Ascending aorta (tissue), 2 donors: ENCODE data around the gene NUP43. TPM values are rescaled to one million over a fixed set of nuclear protein-coding genes. Genes with fewer than 3 reads are reported as not detected.

ENCODE experiments used
- DNase-seq, 2 donors: peaks; one replicate each; pipeline ENCODE4 v3.0.0-alpha.2; 2019; ENCODE audit warnings: low spot score in 2 of 2
- H3K27ac ChIP-seq, 2 donors: fragments of 200-600 bp; sonication (generic); one replicate each; pipeline ENCODE4 v1.5.1; 2016 to 2017; ENCODE audit warnings: mild to moderate bottlenecking in 1 of 2
- H3K27me3 ChIP-seq: fragments of 200-600 bp; sonication (generic); one replicate; pipeline ENCODE4 v1.5.1; 2017
- H3K36me3 ChIP-seq, 2 donors: fragments of 200-600 bp; sonication (generic); one replicate each; pipeline ENCODE4 v1.5.1; 2016
- H3K4me1 ChIP-seq, 2 donors: fragments of 200-600 bp; sonication (generic); one replicate each; pipeline ENCODE4 v1.5.1; 2016 to 2017; ENCODE audit warnings: mild to moderate bottlenecking in 1 of 2
- H3K4me3 ChIP-seq, 2 donors: fragments of 200-600 bp; sonication (generic); one replicate each; pipeline ENCODE4 v1.5.1; 2016 to 2017; ENCODE audit warnings: mild to moderate bottlenecking in 1 of 2
- H3K9me3 ChIP-seq, 2 donors: fragments of 200-600 bp; sonication (generic); one replicate each; pipeline ENCODE4 v1.5.1; 2016
- intact Hi-C: fragments of 100-400 bp; cut with DNase I; formaldehyde crosslinking; loops from one replicate; pipeline ENCODE4 v1.15.1; 2023
- total RNA-seq: library from RNA; depleted of rRNA; stranded (reverse); fragments of >200 nt; gene quantifications from one replicate; pipeline ENCODE4 v1.1.0, GENCODE V29; 2016
- TF ChIP-seq, protein P1 (sequence below), 3 experiments: fragments of 200-600 bp in 2 of 3; fragments of 450-650 bp in 1 of 3; sonication (generic) in 2 of 3; IDR thresholded peaks; one replicate each; pipeline ENCODE4 v1.5.1; 2016 to 2019; ENCODE audit warnings: antibody characterized with exemption in 3 of 3, mild to moderate bottlenecking in 1 of 3, moderate library complexity in 1 of 3

Gene NUP43, protein sequence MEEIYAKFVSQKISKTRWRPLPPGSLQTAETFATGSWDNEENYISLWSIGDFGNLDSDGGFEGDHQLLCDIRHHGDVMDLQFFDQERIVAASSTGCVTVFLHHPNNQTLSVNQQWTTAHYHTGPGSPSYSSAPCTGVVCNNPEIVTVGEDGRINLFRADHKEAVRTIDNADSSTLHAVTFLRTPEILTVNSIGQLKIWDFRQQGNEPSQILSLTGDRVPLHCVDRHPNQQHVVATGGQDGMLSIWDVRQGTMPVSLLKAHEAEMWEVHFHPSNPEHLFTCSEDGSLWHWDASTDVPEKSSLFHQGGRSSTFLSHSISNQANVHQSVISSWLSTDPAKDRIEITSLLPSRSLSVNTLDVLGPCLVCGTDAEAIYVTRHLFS
- total RNA-seq, result 2.9 TPM

DNA sequence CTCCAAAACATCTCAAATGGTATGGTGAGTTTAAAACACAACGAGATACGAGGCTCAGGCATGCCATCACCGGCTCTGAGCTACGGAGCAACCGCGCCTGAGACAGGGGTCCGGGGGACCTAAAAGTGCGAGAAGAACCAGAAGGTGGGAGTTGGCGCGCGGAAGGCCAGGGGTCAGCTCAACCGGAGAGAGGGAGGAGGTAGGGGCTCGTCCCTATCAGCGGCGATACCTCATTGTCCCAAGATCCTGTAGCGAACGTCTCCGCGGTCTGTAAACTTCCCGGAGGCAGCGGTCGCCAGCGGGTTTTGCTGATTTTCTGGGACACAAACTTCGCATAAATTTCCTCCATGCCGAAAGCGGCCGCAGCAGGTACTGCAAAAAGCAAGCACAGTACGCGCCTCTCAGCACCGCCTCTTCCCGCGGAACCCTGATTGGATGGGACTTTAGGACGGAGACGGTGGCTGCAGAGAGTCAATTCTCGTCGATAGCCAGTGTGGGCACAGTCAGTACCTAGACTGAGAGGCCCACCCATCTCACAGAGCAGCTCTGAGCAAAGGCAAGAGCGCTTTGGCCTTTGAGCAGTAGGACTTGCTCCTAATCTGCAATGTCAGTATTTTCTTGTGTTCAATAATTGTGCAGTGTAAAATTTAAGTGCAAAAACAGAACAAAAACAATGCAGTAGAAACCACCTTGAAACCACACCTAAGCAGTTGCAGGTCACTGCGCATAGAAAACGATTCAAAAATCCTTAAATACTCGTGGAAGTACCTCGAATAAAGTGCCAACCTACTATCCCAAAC is at the start of gene NUP43:
TSS of gene NUP43 (minus strand) at position 383 of the 800 bp plus-strand sequence. CDS start at position 349, 34 bp downstream.
- intact Hi-C loops, result loop anchor here (1.0 to 10.0 kb wide), 2 partner anchors 28 to 178 kb away; partner anchors contain the start of genes LATS1 and RAET1G
- peaks cover 0 to 15% of the 10 kb centered on the region in 2 donors for H3K4me1 ChIP-seq
- DNase-seq, result peak; percentile 64 to 96
- TF ChIP-seq, protein P1, sequence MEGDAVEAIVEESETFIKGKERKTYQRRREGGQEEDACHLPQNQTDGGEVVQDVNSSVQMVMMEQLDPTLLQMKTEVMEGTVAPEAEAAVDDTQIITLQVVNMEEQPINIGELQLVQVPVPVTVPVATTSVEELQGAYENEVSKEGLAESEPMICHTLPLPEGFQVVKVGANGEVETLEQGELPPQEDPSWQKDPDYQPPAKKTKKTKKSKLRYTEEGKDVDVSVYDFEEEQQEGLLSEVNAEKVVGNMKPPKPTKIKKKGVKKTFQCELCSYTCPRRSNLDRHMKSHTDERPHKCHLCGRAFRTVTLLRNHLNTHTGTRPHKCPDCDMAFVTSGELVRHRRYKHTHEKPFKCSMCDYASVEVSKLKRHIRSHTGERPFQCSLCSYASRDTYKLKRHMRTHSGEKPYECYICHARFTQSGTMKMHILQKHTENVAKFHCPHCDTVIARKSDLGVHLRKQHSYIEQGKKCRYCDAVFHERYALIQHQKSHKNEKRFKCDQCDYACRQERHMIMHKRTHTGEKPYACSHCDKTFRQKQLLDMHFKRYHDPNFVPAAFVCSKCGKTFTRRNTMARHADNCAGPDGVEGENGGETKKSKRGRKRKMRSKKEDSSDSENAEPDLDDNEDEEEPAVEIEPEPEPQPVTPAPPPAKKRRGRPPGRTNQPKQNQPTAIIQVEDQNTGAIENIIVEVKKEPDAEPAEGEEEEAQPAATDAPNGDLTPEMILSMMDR (IDR thresholded peaks at IDR 0.05), result peak; percentile 48 to 57 (median 49)
- H3K36me3 ChIP-seq, result peaks cover 13 to 14% of the 10 kb centered on the region in 2 donors
- peak within 1 kb of the TSS; percentile 69 to 74 for H3K27ac ChIP-seq
- H3K27me3 ChIP-seq, result no peaks in the 10 kb centered on the region
- no peaks in the 10 kb centered on the region for H3K9me3 ChIP-seq
- H3K4me3 ChIP-seq, result peak within 1 kb of the TSS; percentile 70 to 73

DNA sequence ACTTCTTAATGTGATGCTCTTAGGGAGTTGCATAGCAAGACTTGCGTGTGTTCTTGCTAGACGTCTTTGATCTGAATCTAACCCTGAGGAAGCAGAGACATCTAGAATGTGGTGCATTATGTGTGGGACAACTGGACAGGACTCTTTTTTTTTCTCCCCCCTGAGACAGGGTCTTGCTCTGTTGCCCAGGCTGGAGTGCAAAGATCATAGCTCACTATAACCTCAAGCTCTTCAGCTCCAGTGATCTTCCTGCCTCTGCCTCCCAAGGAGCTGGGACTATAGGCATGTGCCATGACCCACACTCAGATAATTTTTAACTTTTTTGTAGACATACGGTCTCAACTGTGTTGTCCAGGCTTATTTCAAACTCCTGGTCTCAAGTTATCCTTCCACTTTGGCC is 37.2 kb upstream of the NUP43 start:
- peaks cover 0 to 21% of the 10 kb centered on the region in 2 donors for H3K36me3 ChIP-seq
- no peaks in the 10 kb centered on the region for H3K4me1 ChIP-seq
- H3K27me3 ChIP-seq, result no peaks in the 10 kb centered on the region
- TF ChIP-seq, protein P1 (IDR thresholded peaks at IDR 0.05), result no peak
- no peak overlapping the region for H3K4me3 ChIP-seq
- H3K9me3 ChIP-seq, result no peaks in the 10 kb centered on the region
- no peak overlapping the region for H3K27ac ChIP-seq
- intact Hi-C loops, result no loop called here
- DNase-seq, result no peak

DNA sequence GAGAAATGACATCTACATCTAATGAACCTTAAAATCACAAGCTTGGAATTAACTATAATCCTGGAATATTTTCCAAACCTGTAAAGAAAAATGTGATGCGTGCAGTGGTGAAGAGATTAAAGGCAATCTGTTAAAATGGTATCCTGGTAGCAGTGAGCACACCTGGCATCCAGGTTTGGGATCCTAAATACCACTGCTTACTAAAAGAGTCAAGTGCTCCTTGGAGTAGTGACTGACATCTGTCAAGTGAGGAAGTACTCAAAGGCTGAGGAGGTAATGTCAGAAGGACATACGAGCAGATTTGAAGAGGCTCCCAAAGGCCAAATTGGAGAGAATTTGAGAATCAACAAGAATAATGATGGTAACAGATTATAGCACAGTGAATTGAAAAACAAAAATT is 36.0 kb upstream of the NUP43 start:
- no peaks in the 10 kb centered on the region for H3K4me1 ChIP-seq
- no peak overlapping the region for H3K27ac ChIP-seq
- TF ChIP-seq, protein P1 (IDR thresholded peaks at IDR 0.05), result no peak
- intact Hi-C loops, result no loop called here
- no peaks in the 10 kb centered on the region for H3K9me3 ChIP-seq
- H3K4me3 ChIP-seq, result no peak overlapping the region
- H3K27me3 ChIP-seq, result no peaks in the 10 kb centered on the region
- no peak for DNase-seq
- H3K36me3 ChIP-seq, result peaks cover 0 to 25% of the 10 kb centered on the region in 2 donors

DNA sequence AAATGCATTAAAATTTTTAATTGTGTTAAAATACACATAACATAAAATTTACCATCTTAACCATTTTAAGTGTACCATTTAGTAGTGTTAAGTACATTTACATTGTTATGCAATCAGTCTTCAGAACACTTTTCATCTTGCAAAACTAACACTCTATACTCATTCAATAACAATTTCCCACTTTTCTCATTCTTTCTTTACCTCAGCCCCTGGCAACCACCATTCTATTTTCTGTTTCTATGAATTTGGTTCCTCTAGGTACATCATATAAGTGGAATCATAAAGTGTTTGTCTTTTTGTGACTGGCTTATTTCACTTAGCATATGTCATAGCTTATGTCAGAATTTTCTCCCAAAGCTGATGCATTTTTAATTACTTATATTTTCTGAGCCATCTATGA is 35.4 kb upstream of the NUP43 start:
- Histone ChIP-seq H3K9me3 (no peaks in the 10 kb centered on the region), H3K27me3 (no peaks in the 10 kb centered on the region), H3K4me1 (no peaks in the 10 kb centered on the region), H3K4me3 (no peak overlapping the region), H3K36me3 (peaks cover 0 to 25% of the 10 kb centered on the region in 2 donors), H3K27ac (no peak overlapping the region)
- intact Hi-C loops, result no loop called here
- TF ChIP-seq, protein P1 (IDR thresholded peaks at IDR 0.05), result no peak
- no peak for DNase-seq

DNA sequence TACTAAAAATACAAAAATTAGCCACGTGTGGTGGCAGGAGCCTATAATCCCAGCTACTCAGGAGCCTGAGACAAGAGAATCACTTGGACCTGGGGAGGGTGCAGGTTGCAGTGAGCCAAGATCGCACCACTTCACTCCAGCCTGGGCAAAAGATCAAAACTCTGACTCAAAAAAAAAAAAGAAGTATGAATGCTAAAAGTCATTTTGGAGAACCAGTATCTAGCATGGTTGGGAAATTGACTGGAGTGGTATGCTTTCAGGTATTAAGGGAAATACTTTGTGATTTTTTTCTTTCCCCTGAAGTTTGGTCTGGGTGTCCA is 33.3 kb upstream of the NUP43 start:
- intact Hi-C loops, result no loop called here
- Histone ChIP-seq H3K36me3 (peaks cover 2 to 38% of the 10 kb centered on the region in 2 donors), H3K27ac (no peak overlapping the region), H3K4me3 (no peak overlapping the region), H3K9me3 (no peaks in the 10 kb centered on the region), H3K4me1 (no peaks in the 10 kb centered on the region), H3K27me3 (no peaks in the 10 kb centered on the region)
- TF ChIP-seq, protein P1 (IDR thresholded peaks at IDR 0.05), result no peak
- DNase-seq, result no peak
